H54 (cell line): Measurements from ENCODE around the gene ALOXE3.
"Not testable (repeated sequence)": the region's sequence is repeated elsewhere in the genome, so short reads cannot be mapped to it uniquely, and the experiment has no call there.

Experiments used
- DNase-seq: peaks from one replicate; pipeline ENCODE4 v3.0.0; 2011; ENCODE audit warnings: low spot score, mixed read lengths; ENCODE audit not compliant: insufficient read length
- FAIRE-seq: peaks from 3 replicates; lab custom pipeline; 2011; peaks lifted over from hg19 to GRCh38; lab: Jason Lieb, UNC
- POLR2A ChIP-seq: IDR thresholded peaks from 2 replicates; pipeline ENCODE4 v1.6.1; 2011; ENCODE audit warnings: low read depth, mild to moderate bottlenecking, low read length

The ALOXE3 gene

DNA sequence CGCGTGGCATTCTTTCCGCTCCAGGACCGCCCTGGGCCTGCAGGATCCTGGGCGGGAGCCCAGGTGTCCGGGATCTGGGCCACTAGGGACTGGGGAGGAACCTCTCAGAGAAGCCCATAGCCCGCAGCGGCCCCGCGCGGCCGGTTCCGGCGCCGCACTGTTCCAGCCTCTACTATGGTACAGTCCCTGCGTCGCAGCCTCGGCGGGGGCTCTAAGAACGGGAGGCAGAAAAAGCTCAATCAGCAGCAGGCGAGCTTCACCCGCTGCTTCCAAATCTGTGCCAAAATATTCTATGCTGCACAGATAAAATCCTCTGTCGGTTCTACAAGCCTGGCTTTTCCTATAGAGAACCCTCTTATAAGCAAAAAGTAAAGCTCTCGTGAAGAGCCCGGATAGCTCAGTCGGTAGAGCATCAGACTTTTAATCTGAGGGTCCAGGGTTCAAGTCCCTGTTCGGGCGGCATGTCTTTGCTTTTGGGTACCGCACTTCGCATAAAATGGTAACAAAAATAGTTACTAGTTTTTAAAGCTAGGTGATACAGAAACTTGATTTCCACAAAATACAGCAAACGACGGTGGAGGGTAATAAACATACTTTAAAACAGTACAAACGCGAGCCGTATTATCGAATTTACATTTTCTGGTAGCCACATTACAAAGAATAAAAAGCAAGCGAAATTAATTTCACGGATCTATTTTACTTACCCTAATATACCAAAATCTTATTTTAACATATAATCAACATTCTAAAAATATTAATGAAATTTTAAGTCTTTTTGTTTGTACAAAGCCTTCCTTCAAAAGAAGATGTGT, 661 bp upstream of the ALOXE3 start:
- no peak for DNase-seq
- TF ChIP-seq POLR2A, result no peak
- FAIRE-seq, result no peak

- FAIRE-seq, result no peak
- no peak for TF ChIP-seq POLR2A
- DNase-seq, result no peak
These were observed 841 bp downstream of the ALOXE3 start for GRCh38 chr17:8117367-8117979.

GRCh38 chr17:8116776-8117175, 1.5 kb downstream of the ALOXE3 start:
- no peak for TF ChIP-seq POLR2A
- FAIRE-seq (no peak), DNase-seq (no peak)

GRCh38 chr17:8110907-8111306, 7.4 kb downstream of the ALOXE3 start:
- DNase-seq (no peak), FAIRE-seq (no peak)
- TF ChIP-seq POLR2A, result no peak

DNA sequence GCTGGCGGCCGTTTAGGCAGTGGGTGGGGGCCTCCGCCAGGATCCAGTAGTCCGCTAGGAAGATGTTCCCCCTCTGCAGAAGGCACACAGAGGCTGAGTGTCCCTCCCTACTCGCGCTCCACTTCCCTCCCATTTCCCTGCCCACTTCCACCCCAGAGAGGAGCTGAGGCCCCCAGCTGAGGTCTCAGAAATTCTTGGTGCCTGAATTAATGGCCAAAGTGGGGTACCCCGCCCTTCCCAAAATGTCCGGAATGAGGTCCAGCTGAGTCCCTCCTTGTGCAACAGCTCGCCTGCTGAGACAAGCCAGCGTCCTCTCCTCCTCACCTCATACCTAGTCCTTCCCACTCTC, 7.9 kb downstream of the ALOXE3 start:
- DNase-seq (no peak), FAIRE-seq (no peak)
- no peak for TF ChIP-seq POLR2A

DNA sequence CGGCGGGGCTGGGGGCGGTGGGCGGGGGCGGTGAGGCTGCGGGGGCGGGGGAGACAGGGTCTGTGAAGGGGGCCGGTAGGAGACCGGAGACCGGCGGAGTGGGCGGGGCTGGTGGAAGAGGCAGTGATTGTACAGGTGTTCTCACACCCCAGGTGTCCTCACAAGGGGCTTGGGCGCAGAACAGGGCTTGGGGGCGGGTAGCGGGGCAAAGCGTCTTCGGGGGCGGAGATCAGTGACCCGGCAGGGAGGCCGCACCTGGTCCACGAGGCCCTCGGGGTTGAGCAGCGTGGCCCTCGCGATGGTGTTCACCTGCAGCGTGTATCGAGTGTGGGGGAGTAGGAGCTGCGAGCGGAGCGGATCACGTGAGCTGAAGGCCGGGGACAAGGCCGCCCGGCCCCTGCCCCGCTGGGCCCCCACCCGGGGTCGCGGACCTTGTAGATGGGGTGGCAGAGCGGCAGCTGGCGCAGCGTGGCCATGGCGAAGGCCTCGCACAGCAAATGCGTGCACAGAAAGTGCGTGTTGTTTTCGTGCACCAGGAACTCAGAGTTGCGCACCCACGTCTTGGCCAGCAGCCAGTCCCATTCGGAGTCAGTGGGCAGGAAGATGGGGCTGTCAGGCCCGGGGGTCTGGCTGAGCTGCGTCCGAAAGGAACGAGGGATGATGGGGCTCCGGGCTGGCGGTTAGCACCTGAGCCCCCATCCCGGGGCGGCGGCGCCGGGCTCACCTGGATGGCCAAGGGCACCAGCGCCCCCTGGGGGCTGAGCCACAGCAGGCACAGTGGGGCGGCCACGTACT, 8.5 kb downstream of the ALOXE3 start:
- TF ChIP-seq POLR2A, result no peak
- DNase-seq, result no peak
- FAIRE-seq, result no peak

DNA sequence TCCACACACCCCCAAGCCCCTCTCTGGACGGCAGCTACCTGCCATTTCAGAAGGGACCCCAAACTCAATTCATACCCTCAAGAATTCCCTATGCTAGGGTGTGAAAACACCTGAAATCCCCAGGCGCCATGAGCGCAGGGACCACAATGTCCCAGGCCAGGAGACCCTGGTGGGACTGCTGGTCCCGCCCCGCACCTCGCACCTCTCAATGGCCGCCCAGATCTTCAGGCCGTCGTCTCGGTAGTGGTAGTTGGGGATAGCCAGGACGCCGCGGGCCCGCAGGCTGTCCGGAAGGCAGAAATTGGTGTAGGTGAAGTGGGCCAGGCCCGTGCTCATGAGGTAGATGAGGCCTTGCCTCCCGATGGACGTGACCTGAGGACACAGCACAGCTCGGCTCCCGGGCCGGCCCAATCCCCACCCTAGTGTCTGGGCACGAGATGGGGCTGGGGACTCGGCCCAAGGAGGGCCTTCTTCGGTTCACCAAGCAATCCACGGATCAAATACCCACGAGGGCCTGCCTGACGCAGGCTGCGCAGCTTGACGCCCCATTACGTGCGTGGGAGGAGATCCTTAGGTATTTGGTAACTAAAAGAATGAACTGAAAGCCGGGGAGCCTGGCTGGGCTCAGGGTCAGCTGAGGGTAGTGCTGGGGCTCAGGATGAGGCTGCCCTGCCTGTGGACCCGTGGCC, 9.2 kb downstream of the ALOXE3 start:
- no peak for FAIRE-seq
- DNase-seq, result no peak
- TF ChIP-seq POLR2A, result no peak

DNA sequence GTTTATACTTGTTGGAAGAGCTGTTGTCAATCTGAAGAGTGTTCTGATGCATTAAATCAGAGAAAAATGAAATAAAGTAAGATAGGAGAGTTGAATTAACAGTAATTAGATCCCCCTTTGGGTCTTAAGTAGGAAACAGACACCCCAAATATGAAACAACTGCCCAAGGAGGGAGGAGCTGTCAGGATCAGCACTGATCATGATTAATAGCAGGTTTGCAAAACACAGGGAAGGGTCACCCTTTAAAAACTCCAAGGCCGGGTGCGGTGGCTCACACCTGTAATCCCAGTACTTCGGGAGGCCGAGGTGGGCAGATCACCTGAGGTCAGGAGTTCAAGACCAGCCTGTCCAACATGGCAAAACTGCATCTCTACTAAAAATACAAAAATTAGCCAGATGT, 11.3 kb downstream of the ALOXE3 start:
- DNase-seq, FAIRE-seq: not testable (repeated sequence)

DNA sequence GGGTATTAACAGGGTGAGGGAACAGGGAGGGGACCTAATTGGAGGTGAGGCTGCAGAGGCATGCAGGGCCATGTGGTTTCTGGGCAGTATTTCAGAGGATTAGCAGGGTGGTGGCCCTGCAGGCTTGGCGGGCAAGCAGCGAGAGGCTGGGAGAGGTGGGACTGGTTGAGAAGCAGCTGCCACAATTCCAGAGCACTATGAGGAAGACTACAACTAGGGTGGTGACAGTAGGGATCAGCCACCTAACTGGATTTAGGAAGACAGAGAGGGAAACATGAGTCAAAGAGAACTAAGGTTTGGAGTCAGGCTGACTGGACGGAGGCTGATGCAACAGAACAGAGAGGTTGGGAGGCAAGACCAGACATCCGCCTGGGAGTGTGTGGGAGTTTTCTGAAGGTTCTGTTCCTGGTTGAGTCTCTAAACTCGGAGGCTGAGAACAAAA, 12.3 kb downstream of the ALOXE3 start:
- DNase-seq, result no peak
- no peak for TF ChIP-seq POLR2A
- no peak for FAIRE-seq

DNA sequence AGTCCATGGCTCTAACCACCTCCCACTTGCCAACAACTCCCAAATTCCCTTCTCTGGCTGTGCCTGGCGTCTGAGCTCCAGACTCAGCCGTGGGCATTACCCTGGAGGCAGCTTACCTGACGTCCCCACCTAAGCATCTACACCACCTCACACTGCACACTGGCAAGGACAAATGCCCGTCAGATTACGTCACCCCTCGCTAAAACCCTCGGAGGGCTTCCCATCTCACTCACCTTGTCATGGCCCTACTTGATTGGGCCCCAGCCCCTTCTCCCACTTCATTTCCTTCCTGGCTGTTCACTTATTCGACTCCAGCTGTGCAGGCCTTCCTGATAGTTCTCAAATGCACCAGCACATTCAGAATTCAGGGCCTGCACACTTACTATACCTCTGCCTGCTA, 13.4 kb downstream of the ALOXE3 start:
- no peak for FAIRE-seq
- no peak for TF ChIP-seq POLR2A
- no peak for DNase-seq

DNA sequence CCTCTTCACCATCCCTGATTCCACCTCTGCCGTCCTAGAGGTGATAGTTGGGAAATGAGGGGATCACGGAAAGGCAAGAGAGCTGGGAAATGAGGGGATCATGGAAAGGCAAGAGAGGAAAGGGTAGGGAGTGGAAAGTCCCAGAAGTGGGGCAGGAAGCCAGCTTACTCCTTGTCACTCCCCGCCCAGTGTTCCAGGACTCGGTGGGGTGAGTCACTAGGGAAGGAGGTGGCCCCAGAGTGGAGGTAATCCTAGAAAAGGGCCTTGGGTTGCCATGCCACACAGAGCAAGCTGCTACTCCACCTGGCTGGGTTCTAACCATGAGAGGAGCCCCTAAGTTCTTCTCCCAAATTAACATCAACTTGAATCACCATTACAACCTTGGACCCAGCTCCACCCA, 14.8 kb downstream of the ALOXE3 start:
- TF ChIP-seq POLR2A, result no peak
- no peak for DNase-seq
- FAIRE-seq, result no peak

DNA sequence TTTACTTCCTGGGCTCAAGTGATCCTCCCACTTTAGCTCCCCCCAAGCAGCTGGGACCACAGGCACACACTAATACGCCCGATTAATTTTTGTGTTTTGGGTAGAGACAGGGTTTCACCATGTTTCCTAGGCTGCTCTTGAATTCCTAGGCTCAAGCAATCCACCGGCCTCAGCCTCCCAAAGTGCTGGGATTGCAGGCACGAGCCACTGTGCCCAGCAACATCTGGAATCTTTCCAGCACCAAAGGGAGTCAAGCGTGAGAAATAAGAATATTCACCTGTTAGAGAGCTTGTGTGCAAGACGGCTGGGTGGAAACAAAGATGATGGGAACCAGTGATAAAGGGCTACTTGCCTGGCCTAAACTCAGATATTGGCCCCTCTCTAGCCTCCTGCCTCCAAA, 16.6 kb downstream of the ALOXE3 start:
- DNase-seq (no peak), FAIRE-seq (no peak)
- no peak for TF ChIP-seq POLR2A

GRCh38 chr17:8100763-8101162, 17.6 kb downstream of the ALOXE3 start:
- DNase-seq, result no peak
- no peak for FAIRE-seq
- no peak for TF ChIP-seq POLR2A

DNA sequence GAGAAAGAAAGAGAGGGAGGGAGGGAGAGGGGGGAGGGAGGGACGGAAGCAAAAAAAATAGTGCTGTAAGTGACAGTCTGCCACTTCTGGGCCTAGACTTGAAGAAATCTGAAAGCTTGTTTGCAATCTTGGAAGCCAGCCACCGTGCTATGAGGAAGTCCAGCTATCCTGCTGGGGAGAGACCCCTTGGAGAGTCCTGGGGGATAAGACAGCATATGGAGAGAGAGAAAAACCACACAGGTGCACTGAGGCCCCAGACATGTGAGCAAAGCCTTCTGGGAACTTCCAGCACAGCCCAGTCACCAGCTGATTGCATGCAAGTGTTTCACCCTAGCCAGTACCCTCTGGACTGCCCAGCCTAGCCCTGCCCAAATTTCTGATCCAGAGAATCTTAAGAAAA, 18.2 kb downstream of the ALOXE3 start:
- TF ChIP-seq POLR2A, result no peak
- no peak for FAIRE-seq
- DNase-seq, result no peak
